Measurements from ENCODE around the gene PMF1. TPM values are rescaled to one million over a fixed set of nuclear protein-coding genes. Genes with fewer than 3 reads are reported as not detected.

Gene PMF1
- total and polyA plus RNA-seq, 2 of the 13 experiments (the other 11 are each of a cell fraction or from before 2014, with no cell fraction given), result 72.5 to 89.0 TPM

DNA sequence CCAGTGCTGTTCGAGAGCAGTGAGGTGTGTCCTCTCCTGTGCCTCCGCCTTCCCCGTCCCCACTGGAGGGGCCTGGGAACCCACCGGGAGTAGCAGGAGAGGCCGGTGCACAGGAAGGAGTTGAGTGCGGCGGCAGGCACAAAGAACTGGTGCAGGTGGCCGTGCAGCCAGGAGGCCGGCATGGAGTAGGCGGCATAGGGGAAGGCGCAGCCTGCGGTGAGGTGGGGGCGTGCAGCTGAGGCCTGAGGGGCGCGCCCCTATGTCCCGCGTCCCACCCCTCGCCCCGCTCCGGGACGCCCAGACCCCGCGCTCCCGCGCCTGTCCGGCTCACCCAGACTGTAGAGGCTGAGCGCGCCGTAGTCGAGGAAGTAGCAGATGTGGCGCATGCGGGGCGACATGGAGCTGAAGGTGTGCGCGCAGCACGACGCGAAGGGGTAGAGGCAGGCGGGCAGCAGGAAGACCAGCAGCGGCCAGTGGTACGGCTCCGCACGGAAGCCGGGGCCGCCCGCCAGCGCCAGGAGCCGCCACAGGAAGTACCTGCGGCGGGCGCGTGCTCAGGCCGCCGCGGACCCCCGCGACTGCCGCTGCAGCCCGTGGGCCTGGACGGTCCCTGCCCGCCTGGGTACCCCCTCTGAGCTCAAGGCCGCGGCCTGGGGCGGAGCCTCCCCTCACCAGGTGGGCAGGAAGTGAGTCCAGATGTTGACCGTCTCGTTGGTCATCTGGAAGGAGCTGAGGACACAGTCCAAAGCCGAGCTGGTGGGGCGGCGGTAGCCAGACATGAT is 32.8 kb downstream of the PMF1 start (continued):
- TF ChIP-seq, protein P1, sequence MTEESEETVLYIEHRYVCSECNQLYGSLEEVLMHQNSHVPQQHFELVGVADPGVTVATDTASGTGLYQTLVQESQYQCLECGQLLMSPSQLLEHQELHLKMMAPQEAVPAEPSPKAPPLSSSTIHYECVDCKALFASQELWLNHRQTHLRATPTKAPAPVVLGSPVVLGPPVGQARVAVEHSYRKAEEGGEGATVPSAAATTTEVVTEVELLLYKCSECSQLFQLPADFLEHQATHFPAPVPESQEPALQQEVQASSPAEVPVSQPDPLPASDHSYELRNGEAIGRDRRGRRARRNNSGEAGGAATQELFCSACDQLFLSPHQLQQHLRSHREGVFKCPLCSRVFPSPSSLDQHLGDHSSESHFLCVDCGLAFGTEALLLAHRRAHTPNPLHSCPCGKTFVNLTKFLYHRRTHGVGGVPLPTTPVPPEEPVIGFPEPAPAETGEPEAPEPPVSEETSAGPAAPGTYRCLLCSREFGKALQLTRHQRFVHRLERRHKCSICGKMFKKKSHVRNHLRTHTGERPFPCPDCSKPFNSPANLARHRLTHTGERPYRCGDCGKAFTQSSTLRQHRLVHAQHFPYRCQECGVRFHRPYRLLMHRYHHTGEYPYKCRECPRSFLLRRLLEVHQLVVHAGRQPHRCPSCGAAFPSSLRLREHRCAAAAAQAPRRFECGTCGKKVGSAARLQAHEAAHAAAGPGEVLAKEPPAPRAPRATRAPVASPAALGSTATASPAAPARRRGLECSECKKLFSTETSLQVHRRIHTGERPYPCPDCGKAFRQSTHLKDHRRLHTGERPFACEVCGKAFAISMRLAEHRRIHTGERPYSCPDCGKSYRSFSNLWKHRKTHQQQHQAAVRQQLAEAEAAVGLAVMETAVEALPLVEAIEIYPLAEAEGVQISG (CRISPR knock-in tag; IDR thresholded peaks at IDR 0.05), result peak; percentile 58
- TF ChIP-seq ZBTB42 (CRISPR knock-in tag; IDR thresholded peaks at IDR 0.05) (peak; percentile 89), JDP2 (CRISPR knock-in tag; IDR thresholded peaks at IDR 0.05; ENCODE audit: borderline replicate concordance) (no peak)
- TF ChIP-seq, protein P2, sequence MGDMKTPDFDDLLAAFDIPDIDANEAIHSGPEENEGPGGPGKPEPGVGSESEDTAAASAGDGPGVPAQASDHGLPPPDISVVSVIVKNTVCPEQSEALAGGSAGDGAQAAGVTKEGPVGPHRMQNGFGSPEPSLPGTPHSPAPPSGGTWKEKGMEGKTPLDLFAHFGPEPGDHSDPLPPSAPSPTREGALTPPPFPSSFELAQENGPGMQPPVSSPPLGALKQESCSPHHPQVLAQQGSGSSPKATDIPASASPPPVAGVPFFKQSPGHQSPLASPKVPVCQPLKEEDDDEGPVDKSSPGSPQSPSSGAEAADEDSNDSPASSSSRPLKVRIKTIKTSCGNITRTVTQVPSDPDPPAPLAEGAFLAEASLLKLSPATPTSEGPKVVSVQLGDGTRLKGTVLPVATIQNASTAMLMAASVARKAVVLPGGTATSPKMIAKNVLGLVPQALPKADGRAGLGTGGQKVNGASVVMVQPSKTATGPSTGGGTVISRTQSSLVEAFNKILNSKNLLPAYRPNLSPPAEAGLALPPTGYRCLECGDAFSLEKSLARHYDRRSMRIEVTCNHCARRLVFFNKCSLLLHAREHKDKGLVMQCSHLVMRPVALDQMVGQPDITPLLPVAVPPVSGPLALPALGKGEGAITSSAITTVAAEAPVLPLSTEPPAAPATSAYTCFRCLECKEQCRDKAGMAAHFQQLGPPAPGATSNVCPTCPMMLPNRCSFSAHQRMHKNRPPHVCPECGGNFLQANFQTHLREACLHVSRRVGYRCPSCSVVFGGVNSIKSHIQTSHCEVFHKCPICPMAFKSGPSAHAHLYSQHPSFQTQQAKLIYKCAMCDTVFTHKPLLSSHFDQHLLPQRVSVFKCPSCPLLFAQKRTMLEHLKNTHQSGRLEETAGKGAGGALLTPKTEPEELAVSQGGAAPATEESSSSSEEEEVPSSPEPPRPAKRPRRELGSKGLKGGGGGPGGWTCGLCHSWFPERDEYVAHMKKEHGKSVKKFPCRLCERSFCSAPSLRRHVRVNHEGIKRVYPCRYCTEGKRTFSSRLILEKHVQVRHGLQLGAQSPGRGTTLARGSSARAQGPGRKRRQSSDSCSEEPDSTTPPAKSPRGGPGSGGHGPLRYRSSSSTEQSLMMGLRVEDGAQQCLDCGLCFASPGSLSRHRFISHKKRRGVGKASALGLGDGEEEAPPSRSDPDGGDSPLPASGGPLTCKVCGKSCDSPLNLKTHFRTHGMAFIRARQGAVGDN (CRISPR knock-in tag; IDR thresholded peaks at IDR 0.05), result peak; percentile 99
- TF ChIP-seq, protein P3, sequence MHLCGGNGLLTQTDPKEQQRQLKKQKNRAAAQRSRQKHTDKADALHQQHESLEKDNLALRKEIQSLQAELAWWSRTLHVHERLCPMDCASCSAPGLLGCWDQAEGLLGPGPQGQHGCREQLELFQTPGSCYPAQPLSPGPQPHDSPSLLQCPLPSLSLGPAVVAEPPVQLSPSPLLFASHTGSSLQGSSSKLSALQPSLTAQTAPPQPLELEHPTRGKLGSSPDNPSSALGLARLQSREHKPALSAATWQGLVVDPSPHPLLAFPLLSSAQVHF (CRISPR knock-in tag; IDR thresholded peaks at IDR 0.05), result no peak; the same call in 1 of the 2 replicates

All from HepG2 (cell line).